ENCODE data around the gene PRKD1.

Gene PRKD1

DNA sequence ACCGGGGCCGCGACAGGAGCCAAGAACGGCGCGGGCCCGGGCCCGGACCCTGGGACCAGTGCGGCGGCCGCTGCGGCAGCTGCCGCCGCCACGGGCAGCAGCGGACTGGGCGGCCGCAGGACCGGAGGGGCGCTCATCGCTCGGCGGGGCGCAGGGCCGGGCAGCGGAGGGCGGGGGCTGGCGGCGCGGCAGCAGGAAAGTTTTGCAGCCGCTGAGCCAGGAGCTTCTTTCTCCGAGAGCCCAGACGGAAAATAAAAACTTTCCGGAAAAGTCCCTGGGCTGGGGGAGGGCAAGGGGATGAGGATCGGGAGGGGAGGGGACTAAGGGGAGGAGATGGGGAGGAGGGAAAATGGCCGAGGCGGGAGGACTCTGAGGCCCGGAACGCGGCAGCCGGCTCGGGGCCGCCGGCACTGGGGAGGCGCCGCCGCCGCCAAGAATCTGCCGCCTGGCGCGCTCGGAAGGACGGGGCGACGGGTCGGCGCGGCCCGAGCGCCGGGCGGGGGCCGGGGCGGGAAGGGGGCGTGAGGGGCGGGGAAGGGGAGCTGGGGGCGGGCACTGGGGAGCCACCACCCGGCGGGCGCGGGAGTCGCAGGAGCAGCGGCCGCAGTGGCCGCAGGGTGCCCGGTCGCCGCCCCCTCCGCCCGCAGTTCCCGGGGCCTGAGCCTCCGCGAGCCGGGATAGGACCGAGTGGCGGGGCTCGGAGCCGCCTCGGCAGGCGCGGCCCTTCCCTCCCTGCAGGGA, at the start of gene PRKD1:
TSS of gene PRKD1 (minus strand) at position 472 of the 741 bp plus-strand sequence.
- DNase-seq (ENCODE audit: low spot score) (no peak), FAIRE-seq (no peak)

DNA sequence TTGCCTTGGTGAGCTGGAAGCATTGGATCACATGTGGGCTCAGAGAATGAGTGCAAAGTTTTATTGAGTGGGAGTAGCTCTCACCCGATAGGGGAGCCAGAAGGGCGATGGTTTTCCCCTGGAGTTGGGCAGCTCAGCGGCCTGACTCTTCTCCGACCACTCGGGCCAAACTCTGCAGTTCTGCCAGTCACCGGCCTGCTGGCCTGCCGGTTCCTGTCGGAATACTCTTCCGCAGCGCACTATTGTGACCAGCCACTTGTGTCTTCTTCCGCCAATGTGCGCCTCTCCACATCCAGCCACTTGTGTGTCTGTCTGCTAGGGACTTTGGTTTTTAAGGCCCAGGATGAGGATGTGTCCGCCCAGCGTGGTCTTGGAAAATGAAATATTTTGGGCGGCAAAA, 43.5 kb upstream of the PRKD1 start:
- no peak for FAIRE-seq
- DNase-seq (ENCODE audit: low spot score): no peak

DNA sequence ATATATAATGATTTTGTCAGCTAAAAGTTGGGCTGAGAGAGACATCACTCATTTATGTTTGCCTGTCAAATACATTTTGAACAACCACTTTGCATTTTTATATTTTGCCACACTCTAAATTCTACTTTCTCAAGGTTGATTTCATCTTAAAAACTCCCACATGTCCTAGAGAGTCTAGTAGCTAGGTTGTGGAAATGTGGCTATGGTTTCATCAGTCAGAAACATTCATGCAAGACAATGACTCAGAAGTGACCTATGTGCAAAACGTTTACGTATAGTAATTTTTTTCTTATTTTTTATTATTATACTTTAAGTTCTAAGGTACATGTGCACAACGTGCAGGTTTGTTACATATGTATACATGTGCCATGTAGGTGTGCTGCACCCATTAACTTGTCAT, 27.4 kb upstream of the PRKD1 start:
- FAIRE-seq (no peak), DNase-seq (ENCODE audit: low spot score) (no peak)

DNA sequence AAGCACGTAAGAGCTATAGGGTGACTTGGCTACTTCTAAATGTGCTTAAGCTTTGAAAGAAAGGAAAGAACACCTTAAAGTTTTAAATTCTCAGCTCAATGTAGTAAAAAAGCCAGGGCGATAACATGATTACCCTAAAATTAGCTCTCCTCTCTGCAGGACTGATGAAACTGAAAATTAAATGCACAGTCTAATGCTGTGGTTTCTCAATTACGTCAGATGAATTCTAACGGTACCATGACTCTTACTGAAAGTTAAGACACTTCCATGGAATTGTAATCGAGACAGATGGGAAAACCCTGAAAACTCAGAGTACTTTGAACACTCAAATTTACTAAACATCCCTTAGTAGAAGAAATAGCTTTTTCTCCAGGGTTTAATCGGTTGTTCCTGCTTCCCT, 25.9 kb upstream of the PRKD1 start:
- DNase-seq (ENCODE audit: low spot score) (no peak), FAIRE-seq (no peak)

DNA sequence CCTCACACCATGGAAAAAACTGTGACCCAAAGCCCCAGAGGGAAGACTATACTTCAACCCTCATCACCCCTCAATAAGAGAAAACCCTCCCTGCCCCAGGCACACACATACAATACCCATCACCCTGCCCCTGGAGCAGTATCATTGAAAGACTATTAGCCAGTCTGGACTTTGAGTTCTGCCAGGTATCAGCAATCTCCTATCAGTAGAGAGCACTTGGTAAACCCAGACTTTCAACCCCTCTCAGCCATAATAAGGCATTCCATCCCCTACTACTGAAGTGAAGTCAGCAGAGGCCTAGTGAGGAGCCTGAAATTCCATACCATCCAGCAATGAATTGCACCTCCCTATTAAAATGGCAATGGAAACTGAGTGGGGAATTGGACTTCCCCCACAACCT, 16.4 kb upstream of the PRKD1 start:
- DNase-seq (ENCODE audit: low spot score): no peak
- FAIRE-seq: no peak

DNA sequence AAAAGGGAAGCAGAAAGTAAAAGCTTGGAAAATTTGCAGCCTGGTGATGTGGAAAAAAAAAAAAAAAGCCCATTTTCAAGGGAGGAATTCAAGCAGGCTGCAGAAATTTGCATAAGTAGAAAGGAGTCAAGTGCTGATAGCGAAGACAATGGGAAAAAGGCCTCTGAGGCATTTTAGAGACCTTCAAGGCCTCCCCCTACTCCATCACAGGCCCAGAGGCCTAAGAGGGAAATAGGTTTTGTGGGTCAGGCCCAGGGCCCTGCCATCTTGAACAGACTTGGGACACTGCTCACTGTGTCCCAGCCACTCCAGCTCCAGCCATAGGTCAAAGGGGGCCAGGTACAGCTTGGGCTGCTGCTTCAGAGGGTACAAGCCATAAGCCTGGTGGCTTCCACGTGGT, 13.8 kb upstream of the PRKD1 start:
- FAIRE-seq (no peak), DNase-seq (ENCODE audit: low spot score) (no peak)

DNA sequence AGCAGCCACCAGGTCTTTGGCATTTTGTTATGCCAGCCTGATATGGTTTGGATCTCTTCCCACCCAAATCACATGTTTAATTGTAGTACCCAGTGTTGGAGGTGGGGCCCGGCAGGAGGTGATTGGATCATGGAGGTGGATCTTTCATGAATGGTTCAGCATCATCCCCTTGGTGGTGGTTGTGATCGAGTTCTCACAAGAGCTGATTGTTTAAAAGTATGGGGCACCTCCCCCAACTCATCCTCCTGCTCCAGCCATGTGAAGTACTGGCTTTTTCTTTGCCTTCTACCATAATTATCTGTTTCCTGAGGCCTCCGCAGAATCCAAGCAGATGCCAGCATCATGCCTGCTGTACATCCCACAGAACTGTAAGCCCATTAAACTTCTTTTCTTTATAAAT, 12.8 kb upstream of the PRKD1 start:
- DNase-seq (ENCODE audit: low spot score): no peak
- FAIRE-seq: no peak

DNA sequence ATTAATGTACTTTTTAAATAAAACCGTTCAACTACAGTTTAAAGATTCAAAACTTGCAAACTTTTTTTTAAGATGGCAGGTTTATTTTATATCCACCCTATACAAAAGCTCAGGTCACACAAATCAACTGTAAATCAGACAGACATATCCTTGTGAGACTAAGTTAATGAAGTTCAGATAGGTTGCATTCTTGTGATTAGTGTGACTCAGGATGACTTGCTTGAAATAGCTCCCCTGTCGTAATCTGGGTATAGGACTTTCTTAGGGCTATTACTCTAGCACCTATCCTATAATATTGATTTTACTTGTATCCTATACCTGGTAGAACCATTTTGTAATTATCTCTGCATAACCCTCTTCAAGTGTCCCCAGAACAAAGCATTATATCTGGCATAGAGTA, 9.5 kb upstream of the PRKD1 start:
- no peak for FAIRE-seq
- DNase-seq (ENCODE audit: low spot score): no peak

DNA sequence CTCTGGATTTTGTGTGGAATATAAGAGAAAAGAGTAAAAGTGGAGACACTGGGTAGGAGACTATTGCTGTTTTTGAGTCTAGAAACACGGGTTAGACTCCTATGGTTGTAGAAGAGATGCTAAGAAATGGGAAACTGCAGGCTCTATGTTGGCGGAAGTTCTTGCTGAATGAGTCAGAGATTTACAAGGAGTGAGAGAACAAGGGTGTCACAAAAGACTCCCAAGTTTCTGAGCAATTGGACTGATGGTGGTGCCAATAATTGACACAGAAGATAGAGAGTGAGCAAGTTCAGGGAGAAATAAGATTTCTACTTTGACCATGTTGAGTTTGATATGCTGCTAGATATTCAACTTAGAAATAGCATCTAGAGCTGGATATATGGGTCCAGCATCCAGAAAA, 2.6 kb upstream of the PRKD1 start:
- no peak for DNase-seq (ENCODE audit: low spot score)
- FAIRE-seq: no peak

DNA sequence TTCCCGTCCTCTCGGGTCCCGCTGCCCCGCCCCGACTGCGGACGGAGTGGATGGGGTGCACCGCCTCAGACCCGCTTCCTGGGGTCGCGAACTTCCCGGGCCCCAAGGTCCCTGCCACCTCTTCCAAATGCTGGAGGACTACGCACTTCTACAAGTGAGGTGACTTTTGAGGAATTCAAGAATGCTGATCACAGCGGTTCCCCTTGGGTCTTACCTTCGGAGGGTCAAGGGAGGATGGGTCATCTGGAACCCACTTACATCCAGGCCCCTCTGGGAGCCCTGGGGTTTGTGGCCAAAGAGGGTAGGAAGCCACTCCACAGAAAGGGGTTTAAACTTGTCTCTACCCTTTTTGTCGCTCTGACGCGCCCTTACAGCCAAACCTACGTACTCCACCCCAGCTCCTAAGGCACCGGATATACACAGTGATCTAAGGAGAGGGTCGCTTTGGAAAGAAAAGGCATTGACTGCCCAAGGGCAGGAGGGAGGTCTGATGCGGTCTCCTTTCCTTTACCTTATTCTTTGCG, 532 bp upstream of the PRKD1 start:
- no peak for FAIRE-seq

DNA sequence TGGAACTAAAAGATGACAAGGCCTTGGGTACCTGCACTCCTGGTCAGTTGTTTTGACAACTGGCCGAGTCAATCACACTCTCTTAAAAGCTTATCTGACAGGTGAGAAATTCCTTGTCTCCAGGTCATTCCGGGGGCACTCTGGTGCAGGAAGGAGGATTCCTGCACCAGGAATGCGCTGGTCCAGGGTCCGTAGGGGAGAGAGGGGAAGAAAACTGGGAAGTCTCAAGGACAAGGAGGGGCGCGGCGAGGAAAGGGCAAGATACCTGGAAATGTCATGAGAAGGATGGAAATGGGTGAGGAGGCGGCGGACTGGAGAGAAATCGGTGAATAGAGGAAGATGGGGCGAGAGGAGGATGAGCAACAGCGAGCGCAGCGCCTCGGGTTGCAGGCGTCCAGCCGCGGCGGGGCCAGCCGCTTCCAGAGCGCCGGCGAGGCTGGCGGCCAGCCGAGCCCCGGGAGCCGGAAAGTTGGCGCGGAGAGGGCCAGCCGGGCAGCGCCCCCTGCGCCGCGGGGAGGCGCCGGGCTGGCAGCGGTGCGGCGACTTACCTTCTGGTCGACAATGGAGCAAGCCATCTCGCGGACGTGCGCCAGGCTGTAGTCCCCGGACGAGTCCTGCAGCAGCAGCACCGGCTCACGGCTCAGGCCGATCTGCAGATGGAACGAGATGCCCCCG, 809 bp downstream of the PRKD1 start:
- no peak for DNase-seq (ENCODE audit: low spot score)
- FAIRE-seq: no peak

More for the DNA sequence above, 532 bp upstream of the PRKD1 start:
- no peak for DNase-seq (ENCODE audit: low spot score)

DNA sequence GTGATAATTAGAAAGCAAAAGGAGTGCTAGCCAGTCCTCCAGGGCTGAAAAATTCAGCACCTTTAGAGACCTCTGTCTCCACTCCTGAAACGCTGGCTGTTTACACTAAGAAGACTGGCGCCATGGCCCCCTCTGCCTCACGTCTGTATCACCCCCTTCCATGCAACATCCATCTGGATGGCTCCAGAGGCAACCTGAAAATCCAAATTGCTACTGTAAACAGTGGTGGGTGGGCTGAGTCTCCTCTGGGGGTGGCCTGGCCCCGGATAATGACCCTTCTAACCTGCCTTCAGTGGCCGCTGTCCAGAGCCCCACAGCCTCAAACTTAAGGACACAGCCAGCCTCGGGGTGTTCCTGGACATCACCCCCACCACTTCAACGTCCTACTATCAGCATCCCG, 1.4 kb downstream of the PRKD1 start:
- FAIRE-seq: no peak
- no peak for DNase-seq (ENCODE audit: low spot score)

DNA sequence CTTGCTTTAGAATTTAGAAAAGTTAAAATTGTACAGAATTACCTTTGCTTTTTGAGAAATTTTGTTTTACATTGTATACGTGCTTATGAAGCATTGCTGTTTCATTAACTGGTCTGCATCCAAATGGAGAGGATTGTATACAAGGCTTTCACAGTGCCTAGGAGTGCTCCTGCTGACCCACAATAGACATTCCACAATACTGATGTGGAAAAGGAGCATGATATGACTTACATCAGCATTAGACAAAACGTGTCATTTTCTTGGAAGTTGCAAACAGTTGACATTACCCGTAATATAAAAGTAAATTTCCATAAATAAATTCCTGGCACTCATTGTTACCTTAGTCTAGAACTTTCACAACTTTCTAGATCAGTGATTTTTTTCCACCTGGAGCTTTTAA, 1.9 kb downstream of the PRKD1 start:
- no peak for DNase-seq (ENCODE audit: low spot score)
- FAIRE-seq: no peak

DNA sequence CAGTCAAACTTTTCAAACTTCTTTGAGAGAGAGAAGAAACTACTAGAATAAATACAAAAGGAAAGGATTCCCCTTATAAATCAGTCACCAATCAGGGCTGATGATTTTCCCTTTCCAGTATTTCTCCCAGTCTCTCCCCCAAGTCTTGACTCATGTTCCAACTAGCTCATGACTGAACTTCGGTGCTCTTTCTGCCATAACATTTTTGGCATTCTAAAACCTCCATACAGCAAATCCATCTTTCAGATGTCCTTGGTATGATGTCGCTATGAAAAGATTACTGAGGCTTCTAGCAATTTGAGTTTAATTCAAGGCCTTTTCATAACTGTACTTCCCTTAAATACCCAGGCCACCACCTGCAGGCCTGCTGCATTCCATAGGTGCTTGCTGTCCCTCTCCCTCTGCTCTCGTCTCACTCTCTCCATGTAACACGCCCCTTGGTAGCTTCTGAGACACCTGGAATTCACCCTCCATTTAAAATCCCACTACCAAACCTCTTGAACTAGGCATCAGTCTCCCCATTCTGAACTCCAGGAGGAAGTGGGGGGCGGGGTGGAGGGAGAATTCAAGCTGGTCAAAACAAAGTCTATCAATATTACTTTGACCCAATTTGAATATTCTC, 2.4 kb downstream of the PRKD1 start:
- peak; percentile 52 for DNase-seq (ENCODE audit: low spot score)

DNA sequence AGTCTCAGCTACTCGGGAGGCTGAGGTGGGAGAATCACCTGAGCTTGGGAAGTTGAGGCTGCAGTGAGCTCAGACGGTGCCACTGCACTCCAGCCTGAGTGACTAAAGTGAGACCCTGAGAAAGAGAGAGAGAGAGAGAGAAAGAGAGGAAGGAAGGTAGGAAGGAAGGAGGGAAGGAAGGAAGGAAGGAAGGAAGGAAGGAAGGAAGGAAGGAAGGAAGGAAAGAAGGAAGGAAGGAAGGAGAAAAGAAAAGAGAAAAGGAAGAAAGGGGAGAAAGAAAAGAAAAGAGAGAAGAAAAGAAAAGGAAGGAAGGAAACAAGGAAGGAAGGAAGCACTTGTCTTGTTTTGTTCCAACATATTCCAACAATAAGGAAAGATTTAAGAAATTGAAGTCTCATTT, 7.8 kb downstream of the PRKD1 start:
- DNase-seq (ENCODE audit: low spot score) (no peak), FAIRE-seq (no peak)

More for the DNA sequence above, 2.4 kb downstream of the PRKD1 start:
- FAIRE-seq: peak; percentile 66

DNA sequence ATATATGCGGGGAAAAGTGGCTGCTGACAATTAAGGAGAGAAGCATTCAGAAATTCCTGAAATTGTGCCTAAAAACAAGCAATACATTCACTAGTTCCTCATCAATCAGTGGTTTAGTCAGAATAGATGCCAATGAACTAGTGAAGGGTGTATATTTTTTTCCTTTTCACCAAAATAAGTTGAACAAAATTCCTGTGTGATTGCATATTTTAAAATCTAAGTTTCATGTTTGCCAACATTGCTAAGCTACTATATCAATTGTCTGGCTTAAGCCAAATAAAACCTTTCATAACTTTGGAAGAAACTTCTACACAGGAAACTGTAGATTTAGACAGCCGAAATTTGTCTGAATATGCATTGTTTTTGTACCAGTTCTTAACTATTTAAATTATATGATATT, 8.7 kb downstream of the PRKD1 start:
- FAIRE-seq: no peak

DNA sequence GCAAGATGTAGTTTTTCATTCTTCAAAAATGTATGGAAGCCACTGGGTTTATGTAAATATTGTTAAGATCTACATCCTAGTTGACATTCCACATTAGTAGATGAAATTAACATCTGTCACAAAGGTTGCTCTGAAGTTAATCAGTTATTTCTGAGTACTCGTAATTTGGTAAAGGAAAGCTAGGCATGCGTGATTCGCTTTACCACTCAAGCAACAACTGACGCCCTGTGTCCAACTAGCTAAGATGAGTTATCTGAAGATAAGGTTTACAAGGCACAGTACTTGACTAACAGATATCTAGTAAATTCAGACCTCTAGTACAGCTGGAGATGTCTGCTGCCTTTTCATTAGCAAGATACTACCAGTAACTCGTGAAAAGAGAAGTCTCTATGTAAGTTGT, 14.1 kb downstream of the PRKD1 start:
- DNase-seq (ENCODE audit: low spot score): no peak
- FAIRE-seq: peak; percentile 66

More for the DNA sequence above, 8.7 kb downstream of the PRKD1 start:
- no peak for DNase-seq (ENCODE audit: low spot score)

DNA sequence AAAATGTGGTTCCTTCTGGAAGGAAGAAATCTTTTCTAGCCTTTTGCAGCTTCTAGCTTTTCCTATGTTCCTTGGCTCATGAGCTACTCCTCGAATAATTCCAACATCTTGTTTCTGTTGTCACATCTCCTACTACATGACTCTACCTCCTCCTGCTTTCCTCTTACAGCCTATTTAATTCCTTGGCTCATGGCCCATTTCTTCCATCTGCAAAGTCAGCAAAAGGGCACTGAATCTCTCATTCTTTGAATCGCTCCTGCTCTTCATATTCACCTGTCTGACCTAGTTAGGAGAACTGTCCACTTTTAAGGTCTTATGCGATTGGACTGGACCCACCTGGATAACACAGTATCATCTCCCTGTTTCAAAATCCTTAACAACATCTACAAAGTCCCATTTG, 15.8 kb downstream of the PRKD1 start:
- FAIRE-seq (no peak), DNase-seq (ENCODE audit: low spot score) (no peak)

DNA sequence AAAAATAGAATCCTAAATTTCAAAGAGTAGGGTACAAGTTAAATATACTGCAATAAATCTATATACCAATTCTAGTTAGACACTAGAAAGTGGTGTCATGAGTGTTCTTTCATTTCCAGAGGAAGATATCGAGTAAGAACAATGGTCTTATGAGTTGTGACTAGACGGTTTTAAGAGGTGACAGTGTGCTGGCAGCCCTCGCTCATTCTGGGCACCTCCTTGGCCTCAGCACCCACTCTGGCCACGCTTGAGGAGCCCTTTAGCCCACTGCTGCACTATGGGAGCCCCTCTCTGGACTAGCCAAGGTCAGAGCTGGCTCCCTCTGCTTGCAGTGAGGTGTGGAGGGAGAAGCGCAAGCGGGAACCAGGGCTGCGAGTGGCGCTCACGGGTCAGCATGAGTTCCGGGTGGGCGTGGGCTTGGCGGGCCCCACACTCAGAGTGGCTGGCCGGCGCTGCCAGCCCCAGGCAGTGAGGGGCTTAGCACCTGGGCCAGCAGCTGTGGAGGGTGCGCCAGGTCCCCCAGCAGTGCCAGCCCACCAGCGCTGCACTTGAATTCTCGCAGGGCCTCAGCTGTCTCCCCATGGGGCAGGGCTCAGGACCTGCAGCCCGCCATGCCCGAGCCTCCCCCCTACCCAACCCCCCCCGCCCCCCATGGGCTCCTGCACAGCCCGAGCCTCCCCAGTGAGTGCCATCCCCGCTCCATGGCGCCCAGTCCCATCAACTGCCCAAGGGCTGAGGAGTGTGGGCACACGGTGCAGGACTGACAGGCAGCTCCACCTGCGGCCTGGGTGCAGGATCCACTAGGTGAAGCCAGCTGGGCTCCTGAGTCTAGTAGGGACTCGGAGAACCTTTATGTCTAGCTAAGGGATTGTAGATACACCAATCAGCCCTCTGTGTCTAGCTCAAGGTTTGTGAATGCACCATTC, 18.7 kb downstream of the PRKD1 start:
- no peak for FAIRE-seq
- no peak for DNase-seq (ENCODE audit: low spot score)

DNA sequence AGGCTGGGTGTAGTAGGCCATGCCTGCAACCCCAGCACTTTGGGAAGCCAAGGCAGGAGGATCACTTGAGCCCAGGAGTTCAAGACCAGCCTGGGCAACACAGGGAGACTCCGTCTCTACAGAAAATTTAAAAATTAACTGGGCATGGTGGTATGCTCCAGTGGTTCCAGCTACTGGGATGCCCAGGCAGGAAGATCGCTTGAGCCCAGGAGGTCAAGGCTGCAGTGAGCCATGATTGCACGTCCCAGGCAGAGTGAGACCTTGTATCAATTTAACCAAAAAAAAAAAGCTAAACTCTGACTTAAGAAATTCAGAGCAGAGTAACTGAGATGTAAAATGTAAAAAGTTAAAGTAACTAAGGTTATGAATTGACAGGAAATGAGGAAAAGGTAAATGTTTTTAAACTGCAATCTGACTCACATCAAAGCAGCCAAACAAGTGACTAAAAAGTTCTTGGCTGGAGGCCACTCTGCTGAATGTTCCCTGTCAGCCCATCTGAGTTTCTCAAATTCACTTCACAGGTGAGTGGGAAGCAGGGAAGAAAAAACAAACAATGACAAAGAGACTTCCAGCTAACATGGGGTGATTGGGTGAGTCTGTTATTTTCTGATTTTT, 21.3 kb downstream of the PRKD1 start:
- FAIRE-seq (peak; percentile 80), DNase-seq (ENCODE audit: low spot score) (peak; percentile 49)

DNA sequence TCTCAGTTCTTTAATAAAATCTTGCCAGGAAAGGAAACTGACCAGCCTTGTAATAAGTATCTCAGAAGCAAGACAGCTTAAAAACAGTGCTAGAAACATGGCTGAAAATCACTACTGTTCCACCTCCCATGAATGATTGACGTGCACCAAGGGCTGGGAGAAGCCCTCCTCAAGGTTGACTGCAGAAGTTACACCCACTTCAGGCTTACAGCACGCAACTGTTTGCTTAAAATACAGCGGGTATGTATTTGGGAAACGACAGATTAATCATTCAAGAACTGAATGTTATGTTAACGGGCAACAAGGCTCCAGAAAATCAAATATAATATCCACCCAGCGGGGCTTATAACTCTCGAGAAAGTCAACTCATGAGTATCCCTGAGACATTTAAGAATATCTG, 22.1 kb downstream of the PRKD1 start:
- FAIRE-seq (peak; percentile 62), DNase-seq (ENCODE audit: low spot score) (peak; percentile 40)
